ENCODE results near the gene NRSN1.

Gene NRSN1

GRCh38 chr6:24125980-24126379 lies at the start of gene NRSN1:
NRSN1 (plus strand) TSS chr6:24126215; CDS start chr6:24134328, 8,113 bp downstream.
- DNase-seq (ENCODE audit: low read depth in 2 of 2): no peak

- no peak for DNase-seq (ENCODE audit: low read depth in 2 of 2)
Measured at GRCh38 chr6:24078200-24078599, 47.8 kb upstream of the NRSN1 start.

- no peak for DNase-seq (ENCODE audit: low read depth in 2 of 2)
Measured at GRCh38 chr6:24079076-24079475, 46.9 kb upstream of the NRSN1 start.

- no peak for DNase-seq (ENCODE audit: low read depth in 2 of 2)
Measured at GRCh38 chr6:24080711-24081110, 45.3 kb upstream of the NRSN1 start.

- DNase-seq (ENCODE audit: low read depth in 2 of 2): no peak
Measured at GRCh38 chr6:24089736-24090135, 36.3 kb upstream of the NRSN1 start.

GRCh38 chr6:24092407-24092806 lies 33.6 kb upstream of the NRSN1 start:
- no peak for DNase-seq (ENCODE audit: low read depth in 2 of 2)

- DNase-seq (ENCODE audit: low read depth in 2 of 2): no peak
Measured at GRCh38 chr6:24093381-24093780, 32.6 kb upstream of the NRSN1 start.

- DNase-seq (ENCODE audit: low read depth in 2 of 2): no peak
Measured at GRCh38 chr6:24099181-24099580, 26.8 kb upstream of the NRSN1 start.

GRCh38 chr6:24100024-24100769 lies 25.8 kb upstream of the NRSN1 start:
- no peak for DNase-seq (ENCODE audit: low read depth in 2 of 2)

GRCh38 chr6:24100770-24101155 lies 25.3 kb upstream of the NRSN1 start:
- DNase-seq (ENCODE audit: low read depth in 2 of 2): no peak

GRCh38 chr6:24105191-24105590 lies 20.8 kb upstream of the NRSN1 start:
- DNase-seq (ENCODE audit: low read depth in 2 of 2): no peak

- no peak for DNase-seq (ENCODE audit: low read depth in 2 of 2)
Measured at GRCh38 chr6:24106291-24106690, 19.7 kb upstream of the NRSN1 start.

- DNase-seq (ENCODE audit: low read depth in 2 of 2): no peak
Measured at GRCh38 chr6:24107294-24107693, 18.7 kb upstream of the NRSN1 start.

- no peak for DNase-seq (ENCODE audit: low read depth in 2 of 2)
Measured at GRCh38 chr6:24108056-24108455, 18.0 kb upstream of the NRSN1 start.

GRCh38 chr6:24110417-24110816 lies 15.6 kb upstream of the NRSN1 start:
- no peak for DNase-seq (ENCODE audit: low read depth in 2 of 2)

- no peak for DNase-seq (ENCODE audit: low read depth in 2 of 2)
Measured at GRCh38 chr6:24113891-24114290, 12.1 kb upstream of the NRSN1 start.

- no peak for DNase-seq (ENCODE audit: low read depth in 2 of 2)
Measured at GRCh38 chr6:24117021-24117420, 9.0 kb upstream of the NRSN1 start.

- no peak for DNase-seq (ENCODE audit: low read depth in 2 of 2)
Measured at GRCh38 chr6:24122139-24122538, 3.9 kb upstream of the NRSN1 start.

- DNase-seq (ENCODE audit: low read depth in 2 of 2): no peak
Measured at GRCh38 chr6:24126586-24127192, 674 bp downstream of the NRSN1 start.

GRCh38 chr6:24127316-24127715 lies 1.3 kb downstream of the NRSN1 start:
- DNase-seq (ENCODE audit: low read depth in 2 of 2): no peak

GRCh38 chr6:24131751-24132150 lies 5.7 kb downstream of the NRSN1 start:
- DNase-seq (ENCODE audit: low read depth in 2 of 2): no peak

- no peak for DNase-seq (ENCODE audit: low read depth in 2 of 2)
Measured at GRCh38 chr6:24139080-24139479, 13.1 kb downstream of the NRSN1 start.

- DNase-seq (ENCODE audit: low read depth in 2 of 2): no peak
Measured at GRCh38 chr6:24139639-24140038, 13.6 kb downstream of the NRSN1 start.

- no peak for DNase-seq (ENCODE audit: low read depth in 2 of 2)
Measured at GRCh38 chr6:24140591-24140990, 14.6 kb downstream of the NRSN1 start.
